ENCODE measurements around the gene GLCE. TPM values are rescaled to one million over a fixed set of nuclear protein-coding genes. Genes with fewer than 3 reads are reported as not detected.
A peak's percentile ranks its signal among the peaks of the same experiment; 100 is the strongest.

Gene GLCE
- total and polyA plus RNA-seq, 4 donors, result 6.8 to 26.3 (median 13.7) TPM

- TF ChIP-seq RAD21 (IDR thresholded peaks at IDR 0.05) (no peak), HNF4A (conservative IDR thresholded peaks at IDR 0.05) (no peak), HNF4G (IDR thresholded peaks at IDR 0.05) (no peak), GABPA (IDR thresholded peaks at IDR 0.05 in 1 of 2, conservative IDR thresholded peaks at IDR 0.05 in 1 of 2) (no peak), SP1 (IDR thresholded peaks at IDR 0.05) (no peak), ZBTB33 (IDR thresholded peaks at IDR 0.05) (no peak), TAF1 (conservative IDR thresholded peaks at IDR 0.05) (no peak), MAX (IDR thresholded peaks at IDR 0.05) (no peak), RXRA (IDR thresholded peaks at IDR 0.05) (no peak), REST (IDR thresholded peaks at IDR 0.05) (no peak), FOXA2 (IDR thresholded peaks at IDR 0.05) (no peak)
- peaks cover 0 to 4% (median 1%) of the 10 kb centered on the region in 4 donors for H3K27me3 ChIP-seq (ENCODE audit: control insufficient read depth in 4 of 4, insufficient read depth in 4 of 4, low read length in 3 of 4)
- H3K9ac ChIP-seq (ENCODE audit: low read depth in 1 of 2, low read length in 2 of 2), result no peak within 1 kb of the TSS
- no peak within 1 kb of the TSS for H3K27ac ChIP-seq (ENCODE audit: low read depth in 1 of 2, low read length in 2 of 2)
- peak; percentile 51 for DNase-seq (ENCODE audit: low spot score)
- H3K36me3 ChIP-seq (ENCODE audit: control insufficient read depth in 4 of 4, insufficient read depth in 3 of 4, low read depth in 1 of 4, low read length in 3 of 4), result no peaks in the 10 kb centered on the region
- H3K9me3 ChIP-seq (ENCODE audit: control insufficient read depth in 4 of 4, low read length in 3 of 4), result no peaks in the 10 kb centered on the region
- H3K4me3 ChIP-seq (ENCODE audit: low read depth in 1 of 3, low read length in 3 of 3), result peak within 1 kb of the TSS in 2 of 3 donors; percentile 42 to 58
- H3K4me1 ChIP-seq (ENCODE audit: control insufficient read depth in 4 of 4, insufficient read depth in 4 of 4, low read length in 3 of 4), result peaks cover 0 to 7% (median 5%) of the 10 kb centered on the region in 4 donors
- 2% methylated on average over 74 of the region's 74 CpGs for WGBS
Measured at GRCh38 chr15:69298697-69299441, 138.4 kb downstream of the GLCE start, which contains the start of gene PAQR5. PAQR5 (plus strand) TSS chr15:69298912; CDS start chr15:69360081, 61,169 bp downstream.

GRCh38 chr15:69299451-69299886 is 139.0 kb downstream of the GLCE start:
- no peak for TF ChIP-seq HNF4G (IDR thresholded peaks at IDR 0.05)
- 26% methylated on average over 16 of the region's 16 CpGs for WGBS
- no peaks in the 10 kb centered on the region for H3K9me3 ChIP-seq (ENCODE audit: control insufficient read depth in 4 of 4, low read length in 3 of 4)
- DNase-seq (ENCODE audit: low spot score), result no peak
- peak overlapping the region in 1 of 3 donors; percentile 58 for H3K4me3 ChIP-seq (ENCODE audit: low read depth in 1 of 3, low read length in 3 of 3)
- no peaks in the 10 kb centered on the region for H3K36me3 ChIP-seq (ENCODE audit: control insufficient read depth in 4 of 4, insufficient read depth in 3 of 4, low read depth in 1 of 4, low read length in 3 of 4)
- no peak overlapping the region for H3K9ac ChIP-seq (ENCODE audit: low read depth in 1 of 2, low read length in 2 of 2)
- H3K4me1 ChIP-seq (ENCODE audit: control insufficient read depth in 4 of 4, insufficient read depth in 4 of 4, low read length in 3 of 4), result peaks cover 0 to 7% (median 5%) of the 10 kb centered on the region in 4 donors
- no peak overlapping the region for H3K27ac ChIP-seq (ENCODE audit: low read depth in 1 of 2, low read length in 2 of 2)
- H3K27me3 ChIP-seq (ENCODE audit: control insufficient read depth in 4 of 4, insufficient read depth in 4 of 4, low read length in 3 of 4), result peaks cover 0 to 4% (median 1%) of the 10 kb centered on the region in 4 donors

Data from liver (tissue), 9 donors.